Stimulated activated CD8-positive, alpha-beta memory T cell treated with anti-CD3 and anti-CD28 coated beads, Interleukin-4, amount 100 ng/mL, for 24 hours (primary cell): ENCODE measurements around the gene CIB1.

Source experiments
- DNase-seq: peaks from one replicate; pipeline ENCODE4 v3.0.0-alpha.2; 2020; ENCODE audit warnings: low read depth

CIB1 gene

DNA sequence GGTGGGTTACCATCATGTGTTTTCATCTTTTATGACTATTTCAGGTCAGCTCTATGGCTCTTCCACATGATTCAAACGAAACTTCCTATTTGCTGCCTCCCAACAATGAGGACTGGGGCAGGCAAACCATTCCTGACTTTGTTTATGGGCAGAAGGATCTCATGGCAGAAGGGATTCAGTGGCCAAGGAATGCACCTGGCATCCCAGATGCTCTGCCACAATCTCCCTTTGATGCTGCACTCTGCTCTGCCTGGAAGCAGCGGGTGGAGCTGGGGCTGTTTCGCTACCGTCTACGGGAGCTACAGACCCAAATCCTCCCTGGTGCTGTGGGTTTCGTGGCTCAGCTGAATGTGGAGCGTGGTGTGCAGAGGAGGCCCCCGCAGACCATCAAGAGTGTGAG, 7.1 kb upstream of the CIB1 start:
- DNase-seq, result no peak

- DNase-seq, result no peak
These were observed 5.6 kb upstream of the CIB1 start for GRCh38 chr15:90239371-90239770.

DNA sequence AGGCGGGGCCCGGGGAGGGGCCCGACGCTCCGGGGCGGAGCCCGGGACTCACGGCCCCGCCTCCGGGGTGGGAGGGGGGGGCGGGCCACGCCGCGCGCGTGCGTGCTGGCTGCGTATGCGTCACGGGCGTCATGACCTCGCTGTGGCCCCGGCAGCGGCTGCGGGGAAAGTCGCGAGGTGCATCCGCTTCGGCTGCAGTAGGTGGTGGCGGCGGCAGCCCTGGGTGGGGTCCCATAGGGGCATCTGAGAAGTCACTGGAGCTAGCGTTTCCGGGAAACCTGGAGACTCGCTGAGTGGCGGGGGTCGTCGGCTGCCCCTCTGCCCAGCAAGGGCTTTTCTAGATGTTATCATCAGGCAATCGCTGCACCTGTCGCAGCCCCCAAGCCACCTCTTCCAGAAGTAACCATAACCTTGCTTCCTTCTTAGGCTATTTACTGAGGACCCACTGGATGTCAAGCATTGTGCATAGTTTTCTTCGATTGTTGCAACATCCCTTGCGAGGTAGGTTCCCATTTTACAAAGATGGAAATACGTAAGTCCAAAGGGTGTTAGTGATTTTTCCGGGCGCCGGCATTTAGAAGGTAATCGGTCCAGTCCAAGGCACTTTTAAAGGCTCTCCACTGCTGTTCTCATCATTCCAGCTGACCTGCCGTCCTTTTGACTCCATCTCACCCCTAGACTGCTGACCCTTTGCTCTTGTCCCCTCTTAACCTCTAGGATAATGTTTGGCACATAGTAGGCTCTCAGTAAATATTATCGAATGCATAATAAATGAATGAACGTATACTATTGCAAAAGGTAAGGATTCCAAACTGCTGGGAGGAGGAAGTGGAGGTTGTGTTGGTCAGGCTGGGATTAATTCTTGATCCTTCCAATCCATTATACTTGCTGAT, 601 bp upstream of the CIB1 start, which contains the start of gene GDPGP1:
GDPGP1 (plus strand) TSS at position 114 of the 893 bp plus-strand sequence. CDS start 6,700 bp downstream, outside the sequence.
- no peak for DNase-seq

GRCh38 chr15:90232941-90233386, 777 bp downstream of the CIB1 start:
- DNase-seq, result no peak

GRCh38 chr15:90232196-90232595, 1.5 kb downstream of the CIB1 start:
- no peak for DNase-seq

GRCh38 chr15:90231028-90232017, 2.4 kb downstream of the CIB1 start:
- DNase-seq, result peak; percentile 46

GRCh38 chr15:90230610-90231009, 3.1 kb downstream of the CIB1 start:
- no peak for DNase-seq

DNA sequence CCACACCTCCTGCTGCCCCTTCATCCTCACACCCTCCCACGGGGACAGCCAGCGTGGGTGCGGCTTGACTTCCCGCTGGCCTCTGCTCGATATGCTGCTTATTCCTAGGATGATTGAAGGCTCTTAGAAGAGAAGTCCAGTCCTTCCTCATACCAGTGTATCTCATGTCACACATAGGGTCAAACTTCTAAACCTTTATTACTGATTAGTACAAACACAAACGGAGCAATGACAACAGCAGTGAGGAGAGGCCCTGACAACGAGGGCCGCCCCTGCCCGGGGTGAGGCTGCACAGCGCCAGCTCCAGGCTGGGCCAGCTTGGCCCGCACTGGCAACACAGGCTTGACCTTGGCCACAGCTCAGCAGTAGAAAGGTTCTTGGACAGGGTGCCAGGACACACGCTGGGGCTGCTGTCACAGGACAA, 3.7 kb downstream of the CIB1 start:
- no peak for DNase-seq

DNA sequence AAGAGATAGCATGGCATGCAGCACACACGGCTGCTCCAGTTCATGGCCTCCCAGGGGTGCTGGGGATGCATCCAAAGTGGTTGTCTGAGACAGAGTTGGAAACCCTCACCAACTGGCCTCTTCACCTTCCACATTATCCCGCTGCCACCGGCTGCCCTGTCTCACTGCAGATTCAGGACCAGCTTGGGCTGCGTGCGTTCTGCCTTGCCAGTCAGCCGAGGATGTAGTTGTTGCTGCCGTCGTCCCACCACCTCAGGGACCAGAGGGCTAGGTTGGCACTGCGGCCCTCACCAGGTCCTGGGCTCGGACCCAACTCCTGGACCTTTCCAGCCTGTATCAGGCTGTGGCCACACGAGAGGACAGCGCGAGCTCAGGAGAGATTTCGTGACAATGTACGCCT, 4.8 kb downstream of the CIB1 start:
- no peak for DNase-seq

GRCh38 chr15:90227816-90228772, 5.6 kb downstream of the CIB1 start:
- no peak for DNase-seq

DNA sequence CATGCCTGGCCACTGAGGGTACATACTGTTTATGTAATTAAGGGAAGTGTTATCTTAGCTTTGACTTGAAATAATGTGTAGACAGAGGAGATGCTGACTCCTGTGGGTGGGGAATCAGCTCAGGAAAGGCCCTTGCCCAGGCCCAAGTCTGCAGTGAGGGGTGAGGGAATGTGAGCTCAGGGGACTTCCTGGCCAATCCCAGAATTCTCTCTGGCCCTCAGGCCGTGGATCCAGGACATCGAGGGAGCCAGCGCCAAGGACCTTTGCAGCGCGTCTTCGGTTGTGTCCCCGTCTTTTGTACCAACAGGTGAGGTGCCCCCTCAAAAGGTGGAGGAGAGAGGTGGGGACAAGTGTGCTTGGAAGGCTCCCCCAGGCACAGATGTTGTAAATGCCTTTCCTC, 6.4 kb downstream of the CIB1 start:
- no peak for DNase-seq

GRCh38 chr15:90225504-90226234, 8.1 kb downstream of the CIB1 start:
- no peak for DNase-seq

- no peak for DNase-seq
These were observed 8.7 kb downstream of the CIB1 start for GRCh38 chr15:90225047-90225446.

- no peak for DNase-seq
These were observed 10.1 kb downstream of the CIB1 start for GRCh38 chr15:90223441-90224165.

DNA sequence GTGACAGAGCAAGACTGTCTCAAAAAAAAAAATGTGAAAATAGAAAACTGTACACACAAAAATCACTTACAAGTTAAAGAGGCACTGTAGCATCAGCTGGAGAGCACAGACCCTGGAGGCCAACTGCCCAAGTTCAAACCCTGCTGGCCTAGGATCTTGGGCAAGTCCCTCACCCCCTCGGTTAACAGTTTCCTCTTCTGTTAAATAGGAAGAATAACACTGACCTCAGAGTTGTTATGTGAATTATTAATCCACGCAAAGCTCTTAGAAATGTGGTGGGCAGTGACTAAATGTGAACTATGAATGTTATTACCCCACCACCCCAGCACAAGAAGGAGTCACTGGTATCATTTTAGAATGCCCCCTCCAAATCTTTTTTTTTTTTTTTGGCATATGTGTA, 11.2 kb downstream of the CIB1 start:
- DNase-seq, result no peak

DNA sequence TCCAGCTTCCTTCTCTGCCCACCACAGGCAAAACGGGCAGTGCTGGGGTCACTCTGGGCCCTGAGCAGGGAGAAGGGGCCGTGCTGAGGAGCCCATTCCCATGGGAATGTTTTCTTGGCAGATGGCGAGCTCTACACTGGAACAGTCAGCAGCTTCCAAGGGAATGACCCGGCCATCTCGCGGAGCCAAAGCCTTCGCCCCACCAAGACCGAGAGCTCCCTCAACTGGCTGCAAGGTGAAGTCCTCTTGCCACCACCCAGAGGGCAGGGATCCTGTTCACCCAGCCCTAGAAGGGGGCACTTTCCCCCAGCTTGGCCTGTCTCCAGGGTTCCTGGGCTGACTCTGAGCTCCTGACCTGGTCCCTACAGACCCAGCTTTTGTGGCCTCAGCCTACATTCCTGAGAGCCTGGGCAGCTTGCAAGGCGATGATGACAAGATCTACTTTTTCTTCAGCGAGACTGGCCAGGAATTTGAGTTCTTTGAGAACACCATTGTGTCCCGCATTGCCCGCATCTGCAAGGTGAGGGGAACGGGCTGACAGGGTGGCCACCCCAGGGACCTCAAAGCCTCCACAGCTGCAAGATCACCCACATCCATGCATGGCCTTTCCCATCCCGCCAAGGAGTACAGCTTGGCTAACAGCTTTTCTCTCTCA, 12.4 kb downstream of the CIB1 start:
- DNase-seq, result no peak

- DNase-seq, result peak; percentile 42
These were observed 14.2 kb downstream of the CIB1 start for GRCh38 chr15:90219421-90220141.

DNA sequence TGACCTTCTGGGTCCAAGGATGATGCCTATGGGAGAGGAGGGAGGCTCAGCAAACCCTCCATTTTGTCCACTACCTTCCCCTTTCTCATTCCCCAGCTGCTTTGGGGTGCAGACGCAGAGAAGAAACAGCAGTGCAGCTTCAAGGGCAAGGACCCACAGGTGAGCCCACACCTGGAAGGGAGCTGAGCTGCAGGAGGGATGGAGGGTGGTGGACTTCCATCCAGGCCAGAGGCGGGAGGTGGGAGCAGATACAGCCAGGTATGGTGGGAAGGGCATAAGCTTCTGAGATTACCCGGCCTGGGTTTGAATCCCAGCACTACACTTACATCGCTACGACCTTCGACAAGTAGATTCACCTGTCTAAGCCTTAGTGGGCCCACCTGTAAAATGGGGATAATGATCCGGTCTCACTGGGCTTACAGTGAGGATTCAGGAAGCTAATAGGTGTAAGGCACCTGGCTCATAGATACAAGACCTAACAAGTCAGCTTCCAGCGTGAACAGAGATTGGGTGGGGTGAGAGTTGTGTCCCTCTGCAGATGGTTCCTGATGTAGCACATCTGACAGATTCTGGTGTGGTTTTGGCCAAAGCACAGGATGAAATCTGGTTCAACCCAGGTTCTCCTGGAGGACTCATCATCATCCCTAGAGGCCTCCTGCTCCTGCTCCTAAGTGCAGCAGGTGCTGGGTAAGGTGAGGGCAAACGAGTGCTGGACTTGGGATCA, 15.9 kb downstream of the CIB1 start:
- no peak for DNase-seq
